ENCODE measurements around the gene COL20A1. TPM values are rescaled to one million over a fixed set of nuclear protein-coding genes. Genes with fewer than 3 reads are reported as not detected.

The COL20A1 gene
- total and polyA plus RNA-seq, 2 donors from 2014 or later = 0.58 TPM; not detected in 1

GRCh38 chr20:63285636-63286615, 7.1 kb upstream of the COL20A1 start:
- Histone ChIP-seq H3K4me3 (ENCODE audit: low read length in 3 of 3) (no peak overlapping the region), H3K9ac (ENCODE audit: low read length in 3 of 3) (no peak overlapping the region), H3K9me3 (ENCODE audit: control insufficient read depth in 2 of 3, insufficient read depth in 1 of 3, low read length in 3 of 3) (no peaks in the 10 kb centered on the region), H3K36me3 (ENCODE audit: control insufficient read depth in 2 of 3, insufficient read depth in 3 of 3, low read length in 3 of 3) (no peaks in the 10 kb centered on the region), H3K27me3 (ENCODE audit: control insufficient read depth, insufficient read depth, low read length) (no peaks in the 10 kb centered on the region), H3K27ac (ENCODE audit: low read depth in 2 of 2, low read length in 2 of 2) (no peak overlapping the region), H3K4me1 (ENCODE audit: control insufficient read depth in 2 of 3, insufficient read depth in 2 of 3, low read depth in 1 of 3, low read length in 3 of 3) (peaks cover 0 to under 1% (median 0%) of the 10 kb centered on the region in 3 donors)
- intact Hi-C loops (cut with DNase I) = no loop called here
- DNase-seq (peak in 1 of 5 donors; percentile 63), FAIRE-seq (no peak)
- TF ChIP-seq CTCF (IDR thresholded peaks at IDR 0.05; ENCODE audit: borderline replicate concordance, extremely low read depth, insufficient read depth) = no peak

GRCh38 chr20:63286781-63287696, 5.9 kb upstream of the COL20A1 start:
- Histone ChIP-seq H3K27me3 (ENCODE audit: control insufficient read depth, insufficient read depth, low read length) (no peaks in the 10 kb centered on the region), H3K27ac (ENCODE audit: low read depth in 2 of 2, low read length in 2 of 2) (no peak overlapping the region), H3K9ac (ENCODE audit: low read length in 3 of 3) (no peak overlapping the region), H3K36me3 (ENCODE audit: control insufficient read depth in 2 of 3, insufficient read depth in 3 of 3, low read length in 3 of 3) (no peaks in the 10 kb centered on the region), H3K4me1 (ENCODE audit: control insufficient read depth in 2 of 3, insufficient read depth in 2 of 3, low read depth in 1 of 3, low read length in 3 of 3) (peaks cover 0 to 3% (median 0%) of the 10 kb centered on the region in 3 donors), H3K9me3 (ENCODE audit: control insufficient read depth in 2 of 3, insufficient read depth in 1 of 3, low read length in 3 of 3) (no peaks in the 10 kb centered on the region), H3K4me3 (ENCODE audit: low read length in 3 of 3) (no peak overlapping the region)
- FAIRE-seq (no peak), DNase-seq (peak in 1 of 5 donors; percentile 53)
- intact Hi-C loops (cut with DNase I) = no loop called here
- TF ChIP-seq CTCF (IDR thresholded peaks at IDR 0.05; ENCODE audit: borderline replicate concordance, extremely low read depth, insufficient read depth) = no peak

- TF ChIP-seq CTCF (IDR thresholded peaks at IDR 0.05; ENCODE audit: borderline replicate concordance, extremely low read depth, insufficient read depth) = no peak
- FAIRE-seq (no peak), DNase-seq (peak in 1 of 5 donors; percentile 67)
- intact Hi-C loops (cut with DNase I) = no loop called here
- no peaks in the 10 kb centered on the region for H3K36me3 ChIP-seq (ENCODE audit: control insufficient read depth in 2 of 3, insufficient read depth in 3 of 3, low read length in 3 of 3)
- no peak overlapping the region for H3K27ac ChIP-seq (ENCODE audit: low read depth in 2 of 2, low read length in 2 of 2)
- no peak overlapping the region for H3K9ac ChIP-seq (ENCODE audit: low read length in 3 of 3)
- H3K27me3 ChIP-seq (ENCODE audit: control insufficient read depth, insufficient read depth, low read length) = no peaks in the 10 kb centered on the region
- H3K9me3 ChIP-seq (ENCODE audit: control insufficient read depth in 2 of 3, insufficient read depth in 1 of 3, low read length in 3 of 3) = no peaks in the 10 kb centered on the region
- H3K4me3 ChIP-seq (ENCODE audit: low read length in 3 of 3) = no peak overlapping the region
- peaks cover 0 to 3% (median 0%) of the 10 kb centered on the region in 3 donors for H3K4me1 ChIP-seq (ENCODE audit: control insufficient read depth in 2 of 3, insufficient read depth in 2 of 3, low read depth in 1 of 3, low read length in 3 of 3)
Measured at GRCh38 chr20:63287697-63288580, 5.0 kb upstream of the COL20A1 start.
